Measurements from ENCODE around the gene CDK5RAP2.
"Not testable (repeated sequence)": the region's sequence is repeated elsewhere in the genome, so short reads cannot be mapped to it uniquely, and the experiment has no call there.

CDK5RAP2 gene

DNA sequence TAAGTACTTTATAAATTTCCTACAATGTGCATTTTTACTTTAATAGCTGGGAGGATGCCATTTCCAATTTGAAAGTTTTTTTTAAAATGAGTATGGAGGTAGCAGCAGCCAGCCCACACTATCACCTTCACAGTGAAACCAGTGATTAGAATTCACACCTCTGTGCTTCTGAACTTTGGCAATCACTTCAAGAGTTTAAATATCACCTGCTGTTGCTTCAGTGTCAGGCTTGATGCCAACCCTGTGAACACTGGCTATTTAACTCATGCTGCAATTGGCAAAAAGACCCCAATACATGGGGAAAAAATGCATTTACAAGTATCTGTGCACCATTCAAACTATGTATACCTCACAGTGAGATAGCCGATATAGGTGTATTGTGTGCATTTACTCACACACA, 57.4 kb downstream of the CDK5RAP2 start:
- H3K27ac ChIP-seq (ENCODE audit: low read depth in 2 of 2, low read length in 2 of 2): no peak overlapping the region
- H3K4me1 ChIP-seq (ENCODE audit: control insufficient read depth in 2 of 2, insufficient read depth in 2 of 2, low read length in 2 of 2): no peaks in the 10 kb centered on the region
- H3K9me3 ChIP-seq (ENCODE audit: control insufficient read depth in 2 of 2, low read length in 2 of 2): no peaks in the 10 kb centered on the region
- H3K4me3 ChIP-seq (ENCODE audit: low read length in 2 of 2): no peak overlapping the region
- no peaks in the 10 kb centered on the region for H3K27me3 ChIP-seq (ENCODE audit: control insufficient read depth in 2 of 2, insufficient read depth in 2 of 2, low read length in 2 of 2)
- no peak overlapping the region for H3K9ac ChIP-seq (ENCODE audit: low read depth in 1 of 2, low read length in 2 of 2)
- peaks cover 40 to 42% of the 10 kb centered on the region in 2 donors for H3K36me3 ChIP-seq (ENCODE audit: control insufficient read depth in 2 of 2, insufficient read depth in 2 of 2, low read length in 2 of 2)

DNA sequence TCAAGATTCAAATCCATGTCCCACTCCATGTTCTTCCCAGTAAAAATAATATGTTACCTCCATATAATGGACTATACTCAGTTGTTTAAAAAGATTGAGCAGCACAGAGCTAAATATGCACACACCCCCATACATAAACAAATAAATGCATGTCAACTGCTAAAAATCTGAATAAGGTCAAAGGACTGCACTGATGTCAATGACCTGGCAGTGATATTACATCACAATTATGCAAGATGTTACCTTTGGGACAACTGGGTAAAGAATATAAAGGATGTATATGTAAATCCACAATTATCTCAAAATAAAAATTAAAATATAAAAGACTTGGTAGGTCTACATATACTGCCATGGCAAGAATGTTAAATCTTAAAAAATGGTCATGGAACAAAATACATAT, 57.9 kb downstream of the CDK5RAP2 start:
- no peak overlapping the region for H3K27ac ChIP-seq (ENCODE audit: low read depth in 2 of 2, low read length in 2 of 2)
- no peak overlapping the region for H3K4me3 ChIP-seq (ENCODE audit: low read length in 2 of 2)
- H3K4me1 ChIP-seq (ENCODE audit: control insufficient read depth in 2 of 2, insufficient read depth in 2 of 2, low read length in 2 of 2): no peaks in the 10 kb centered on the region
- H3K36me3 ChIP-seq (ENCODE audit: control insufficient read depth in 2 of 2, insufficient read depth in 2 of 2, low read length in 2 of 2): peaks cover 38 to 43% of the 10 kb centered on the region in 2 donors
- no peaks in the 10 kb centered on the region for H3K27me3 ChIP-seq (ENCODE audit: control insufficient read depth in 2 of 2, insufficient read depth in 2 of 2, low read length in 2 of 2)
- H3K9me3 ChIP-seq (ENCODE audit: control insufficient read depth in 2 of 2, low read length in 2 of 2): no peaks in the 10 kb centered on the region
- H3K9ac ChIP-seq (ENCODE audit: low read depth in 1 of 2, low read length in 2 of 2): no peak overlapping the region

DNA sequence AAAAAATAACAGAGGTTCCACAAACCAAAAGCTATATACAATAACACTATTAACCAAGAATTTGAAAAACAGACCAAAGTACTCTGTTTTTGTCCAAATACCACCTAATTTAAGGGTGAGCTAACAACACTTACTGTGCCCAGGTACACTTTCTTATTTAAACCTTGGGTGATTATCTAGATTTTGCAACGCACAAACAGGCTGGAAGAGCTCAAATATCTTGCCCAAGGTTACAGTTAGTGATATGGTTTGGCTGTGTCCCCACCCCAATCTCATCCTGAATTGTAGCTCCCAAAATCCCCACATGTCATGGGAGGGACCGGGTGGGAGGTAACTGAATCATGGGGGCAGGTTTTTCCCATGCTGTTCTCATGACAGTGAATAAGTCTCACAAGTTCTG, 58.9 kb downstream of the CDK5RAP2 start:
- peaks cover 37 to 40% of the 10 kb centered on the region in 2 donors for H3K36me3 ChIP-seq (ENCODE audit: control insufficient read depth in 2 of 2, insufficient read depth in 2 of 2, low read length in 2 of 2)

DNA sequence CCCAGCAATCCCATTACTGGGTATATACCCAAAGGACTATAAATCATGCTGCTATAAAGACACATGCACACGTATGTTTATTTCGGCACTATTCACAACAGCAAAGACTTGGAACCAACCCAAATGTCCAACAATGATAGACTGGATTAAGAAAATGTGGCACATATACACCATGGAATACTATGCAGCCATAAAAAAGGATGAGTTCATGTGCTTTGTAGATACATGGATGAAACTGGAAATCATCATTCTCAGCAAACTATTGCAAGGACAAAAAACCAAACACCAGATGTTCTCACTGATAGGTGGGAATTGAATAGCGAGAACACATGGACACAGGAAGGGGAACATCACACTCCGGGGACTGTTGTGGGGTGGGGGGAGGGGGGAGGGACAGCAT, 64.0 kb downstream of the CDK5RAP2 start:
- peaks cover 21 to 44% of the 10 kb centered on the region in 2 donors for H3K36me3 ChIP-seq (ENCODE audit: control insufficient read depth in 2 of 2, insufficient read depth in 2 of 2, low read length in 2 of 2)
- H3K9me3 ChIP-seq (ENCODE audit: control insufficient read depth in 2 of 2, low read length in 2 of 2); H3K27me3 ChIP-seq (ENCODE audit: control insufficient read depth in 2 of 2, insufficient read depth in 2 of 2, low read length in 2 of 2); H3K27ac ChIP-seq (ENCODE audit: low read depth in 2 of 2, low read length in 2 of 2); H3K9ac ChIP-seq (ENCODE audit: low read depth in 1 of 2, low read length in 2 of 2); H3K4me1 ChIP-seq (ENCODE audit: control insufficient read depth in 2 of 2, insufficient read depth in 2 of 2, low read length in 2 of 2); H3K4me3 ChIP-seq (ENCODE audit: low read length in 2 of 2): not testable (repeated sequence)

More for the DNA sequence above, 58.9 kb downstream of the CDK5RAP2 start:
- H3K4me1 ChIP-seq (ENCODE audit: control insufficient read depth in 2 of 2, insufficient read depth in 2 of 2, low read length in 2 of 2): no peaks in the 10 kb centered on the region
- no peaks in the 10 kb centered on the region for H3K27me3 ChIP-seq (ENCODE audit: control insufficient read depth in 2 of 2, insufficient read depth in 2 of 2, low read length in 2 of 2)
- no peaks in the 10 kb centered on the region for H3K9me3 ChIP-seq (ENCODE audit: control insufficient read depth in 2 of 2, low read length in 2 of 2)
- no peak overlapping the region for H3K27ac ChIP-seq (ENCODE audit: low read depth in 2 of 2, low read length in 2 of 2)
- H3K4me3 ChIP-seq (ENCODE audit: low read length in 2 of 2): no peak overlapping the region
- no peak overlapping the region for H3K9ac ChIP-seq (ENCODE audit: low read depth in 1 of 2, low read length in 2 of 2)

DNA sequence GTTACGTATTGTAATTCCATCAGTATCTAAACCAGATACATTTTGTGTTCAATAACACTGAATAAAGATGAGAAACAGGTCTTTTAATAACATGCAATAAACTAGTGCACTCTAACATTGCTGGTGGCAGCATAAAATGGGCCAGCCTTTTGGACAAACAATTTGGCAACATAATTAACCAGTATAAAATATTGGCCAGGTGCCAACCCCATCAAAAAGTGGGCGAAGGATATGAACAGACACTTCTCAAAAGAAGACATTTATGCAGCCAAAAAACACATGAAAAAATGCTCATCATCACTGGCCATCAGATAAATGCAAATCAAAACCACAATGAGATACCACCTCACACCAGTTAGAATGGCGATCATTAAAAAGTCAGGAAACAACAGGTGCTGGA, 64.5 kb downstream of the CDK5RAP2 start:
- H3K27me3 ChIP-seq (ENCODE audit: control insufficient read depth in 2 of 2, insufficient read depth in 2 of 2, low read length in 2 of 2); H3K9ac ChIP-seq (ENCODE audit: low read depth in 1 of 2, low read length in 2 of 2); H3K4me3 ChIP-seq (ENCODE audit: low read length in 2 of 2); H3K27ac ChIP-seq (ENCODE audit: low read depth in 2 of 2, low read length in 2 of 2); H3K9me3 ChIP-seq (ENCODE audit: control insufficient read depth in 2 of 2, low read length in 2 of 2); H3K4me1 ChIP-seq (ENCODE audit: control insufficient read depth in 2 of 2, insufficient read depth in 2 of 2, low read length in 2 of 2): not testable (repeated sequence)
- peaks cover 21 to 48% of the 10 kb centered on the region in 2 donors for H3K36me3 ChIP-seq (ENCODE audit: control insufficient read depth in 2 of 2, insufficient read depth in 2 of 2, low read length in 2 of 2)

DNA sequence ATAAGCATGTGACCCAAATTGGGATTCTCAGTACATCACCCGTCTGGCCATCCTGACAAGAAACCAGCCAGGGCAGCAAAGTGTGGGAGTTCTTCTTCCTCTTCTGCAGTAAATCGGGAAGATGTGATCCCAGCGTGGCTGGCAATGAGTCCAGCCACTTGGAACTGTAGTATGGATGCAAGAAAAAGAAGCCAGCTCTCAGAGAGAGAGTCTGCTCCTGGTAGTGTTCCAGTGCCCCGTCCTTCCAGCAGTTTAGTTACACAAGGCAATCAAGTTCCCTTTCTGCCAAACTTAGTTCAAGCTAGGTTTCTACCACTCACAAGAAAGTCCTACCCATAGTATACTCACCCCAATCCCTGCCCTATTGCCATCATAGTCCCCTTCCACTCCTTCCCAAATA, 65.6 kb downstream of the CDK5RAP2 start:
- Histone ChIP-seq H3K9me3 (ENCODE audit: control insufficient read depth in 2 of 2, low read length in 2 of 2) (no peaks in the 10 kb centered on the region), H3K27ac (ENCODE audit: low read depth in 2 of 2, low read length in 2 of 2) (no peak overlapping the region), H3K4me1 (ENCODE audit: control insufficient read depth in 2 of 2, insufficient read depth in 2 of 2, low read length in 2 of 2) (no peaks in the 10 kb centered on the region), H3K27me3 (ENCODE audit: control insufficient read depth in 2 of 2, insufficient read depth in 2 of 2, low read length in 2 of 2) (no peaks in the 10 kb centered on the region), H3K9ac (ENCODE audit: low read depth in 1 of 2, low read length in 2 of 2) (no peak overlapping the region), H3K36me3 (ENCODE audit: control insufficient read depth in 2 of 2, insufficient read depth in 2 of 2, low read length in 2 of 2) (peaks cover 21 to 48% of the 10 kb centered on the region in 2 donors), H3K4me3 (ENCODE audit: low read length in 2 of 2) (no peak overlapping the region)

DNA sequence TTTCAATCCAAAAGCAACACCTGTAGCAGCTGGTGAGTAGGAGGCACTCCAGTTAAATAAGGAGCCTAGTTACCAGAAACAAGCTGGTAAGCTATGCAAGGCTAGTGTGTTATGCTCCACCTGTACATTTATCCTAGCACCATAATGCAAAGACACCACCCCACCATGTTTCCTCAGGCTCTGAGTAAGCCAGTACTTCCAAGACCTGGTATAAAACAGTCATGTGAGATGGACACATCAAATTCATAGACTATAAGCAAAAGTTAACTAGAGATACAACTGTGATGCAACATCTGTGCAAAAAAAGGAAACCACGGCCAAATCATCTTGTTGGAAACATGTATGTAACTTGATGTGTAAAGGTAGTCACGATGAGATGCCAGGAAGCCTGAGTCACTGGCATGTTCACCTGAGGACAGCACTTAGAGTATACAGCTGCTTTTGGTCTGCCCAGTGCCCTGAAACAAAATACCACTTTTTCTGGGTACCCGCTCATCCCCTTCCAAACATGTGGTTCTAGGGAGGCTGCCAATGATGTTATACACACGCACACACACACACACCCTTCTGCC, 66.1 kb downstream of the CDK5RAP2 start:
- Histone ChIP-seq H3K4me3 (ENCODE audit: low read length in 2 of 2) (no peak overlapping the region), H3K4me1 (ENCODE audit: control insufficient read depth in 2 of 2, insufficient read depth in 2 of 2, low read length in 2 of 2) (no peaks in the 10 kb centered on the region), H3K9me3 (ENCODE audit: control insufficient read depth in 2 of 2, low read length in 2 of 2) (no peaks in the 10 kb centered on the region), H3K9ac (ENCODE audit: low read depth in 1 of 2, low read length in 2 of 2) (no peak overlapping the region), H3K27ac (ENCODE audit: low read depth in 2 of 2, low read length in 2 of 2) (no peak overlapping the region), H3K36me3 (ENCODE audit: control insufficient read depth in 2 of 2, insufficient read depth in 2 of 2, low read length in 2 of 2) (peaks cover 21 to 53% of the 10 kb centered on the region in 2 donors), H3K27me3 (ENCODE audit: control insufficient read depth in 2 of 2, insufficient read depth in 2 of 2, low read length in 2 of 2) (no peaks in the 10 kb centered on the region)

DNA sequence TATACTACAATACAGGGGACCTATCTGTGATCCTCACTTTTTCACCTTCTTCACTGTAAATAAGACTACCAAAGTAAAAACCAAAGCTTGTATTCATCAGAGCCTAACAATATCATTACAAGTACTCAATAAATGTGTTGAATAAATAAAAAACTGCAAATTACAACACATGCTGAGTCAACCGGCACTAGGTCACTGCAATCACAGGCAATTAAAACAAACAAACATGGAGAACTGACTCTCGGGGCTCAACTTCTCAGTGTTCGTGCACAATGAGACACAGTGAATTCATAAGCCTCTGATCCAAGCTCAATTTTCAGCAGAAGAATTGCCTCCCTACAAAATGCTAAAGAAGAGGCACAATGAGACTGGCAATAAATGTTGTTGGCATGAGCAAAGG, 69.2 kb downstream of the CDK5RAP2 start:
- Histone ChIP-seq H3K9me3 (ENCODE audit: control insufficient read depth in 2 of 2, low read length in 2 of 2) (peaks cover 0 to 2% of the 10 kb centered on the region in 2 donors), H3K27ac (ENCODE audit: low read depth in 2 of 2, low read length in 2 of 2) (no peak overlapping the region), H3K4me1 (ENCODE audit: control insufficient read depth in 2 of 2, insufficient read depth in 2 of 2, low read length in 2 of 2) (no peaks in the 10 kb centered on the region), H3K4me3 (ENCODE audit: low read length in 2 of 2) (no peak overlapping the region), H3K36me3 (ENCODE audit: control insufficient read depth in 2 of 2, insufficient read depth in 2 of 2, low read length in 2 of 2) (peaks cover 10 to 50% of the 10 kb centered on the region in 2 donors), H3K27me3 (ENCODE audit: control insufficient read depth in 2 of 2, insufficient read depth in 2 of 2, low read length in 2 of 2) (no peaks in the 10 kb centered on the region), H3K9ac (ENCODE audit: low read depth in 1 of 2, low read length in 2 of 2) (no peak overlapping the region)

DNA sequence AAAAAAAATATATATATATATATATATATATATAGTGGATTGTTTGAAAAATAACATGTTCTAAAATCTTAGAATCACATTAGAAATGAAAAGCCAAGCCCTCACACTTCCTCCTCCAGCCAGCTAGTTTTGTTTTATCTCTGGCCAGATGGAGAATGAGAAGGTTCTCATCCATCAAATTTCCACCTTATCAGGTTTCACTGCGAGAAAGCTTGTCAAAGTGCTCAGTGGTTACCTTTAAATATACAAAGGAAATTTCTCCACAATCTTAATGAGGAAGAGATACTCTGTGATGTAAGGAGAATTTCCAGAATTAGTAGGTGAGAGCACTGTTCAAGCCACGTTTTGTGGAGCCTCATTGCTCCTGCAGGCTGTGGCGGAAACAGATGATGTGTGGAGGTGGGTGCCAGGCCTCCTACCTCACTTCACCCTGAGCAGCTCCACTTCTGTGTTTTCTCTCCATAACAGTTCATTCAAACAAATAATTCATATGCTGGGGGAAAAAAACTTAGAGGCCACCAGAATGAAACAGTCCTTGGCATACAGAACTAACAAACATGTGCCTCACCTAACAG, 71.9 kb downstream of the CDK5RAP2 start:
- Histone ChIP-seq H3K9ac (ENCODE audit: low read depth in 1 of 2, low read length in 2 of 2) (no peak overlapping the region), H3K4me1 (ENCODE audit: control insufficient read depth in 2 of 2, insufficient read depth in 2 of 2, low read length in 2 of 2) (no peaks in the 10 kb centered on the region), H3K27ac (ENCODE audit: low read depth in 2 of 2, low read length in 2 of 2) (no peak overlapping the region), H3K27me3 (ENCODE audit: control insufficient read depth in 2 of 2, insufficient read depth in 2 of 2, low read length in 2 of 2) (no peaks in the 10 kb centered on the region), H3K36me3 (ENCODE audit: control insufficient read depth in 2 of 2, insufficient read depth in 2 of 2, low read length in 2 of 2) (peaks cover 15 to 40% of the 10 kb centered on the region in 2 donors), H3K4me3 (ENCODE audit: low read length in 2 of 2) (no peak overlapping the region), H3K9me3 (ENCODE audit: control insufficient read depth in 2 of 2, low read length in 2 of 2) (peaks cover 0 to 2% of the 10 kb centered on the region in 2 donors)

DNA sequence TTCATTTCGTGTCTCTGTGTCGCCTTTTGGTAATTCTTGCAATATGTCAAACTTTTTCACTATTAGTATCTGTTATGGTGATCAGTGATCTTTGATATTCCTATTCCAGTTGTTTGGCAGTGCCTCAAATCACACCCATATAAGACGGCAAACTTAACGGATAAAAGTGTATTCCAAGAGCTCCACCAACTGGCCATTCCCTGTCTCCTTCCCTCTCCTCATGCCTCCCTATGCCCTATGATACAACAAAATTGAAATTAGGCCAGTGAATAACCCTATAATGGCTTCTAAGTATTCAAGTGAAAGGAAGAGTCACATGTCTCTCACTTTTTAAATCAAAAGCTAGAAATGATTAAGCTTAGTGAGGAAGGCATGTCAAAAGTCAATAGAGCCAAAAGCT, 74.8 kb downstream of the CDK5RAP2 start:
- no peaks in the 10 kb centered on the region for H3K4me1 ChIP-seq (ENCODE audit: control insufficient read depth in 2 of 2, insufficient read depth in 2 of 2, low read length in 2 of 2)
- H3K27ac ChIP-seq (ENCODE audit: low read depth in 2 of 2, low read length in 2 of 2): no peak overlapping the region
- H3K9me3 ChIP-seq (ENCODE audit: control insufficient read depth in 2 of 2, low read length in 2 of 2): peaks cover 0 to 2% of the 10 kb centered on the region in 2 donors
- no peak overlapping the region for H3K9ac ChIP-seq (ENCODE audit: low read depth in 1 of 2, low read length in 2 of 2)
- peaks cover 13 to 32% of the 10 kb centered on the region in 2 donors for H3K36me3 ChIP-seq (ENCODE audit: control insufficient read depth in 2 of 2, insufficient read depth in 2 of 2, low read length in 2 of 2)
- H3K4me3 ChIP-seq (ENCODE audit: low read length in 2 of 2): no peak overlapping the region
- H3K27me3 ChIP-seq (ENCODE audit: control insufficient read depth in 2 of 2, insufficient read depth in 2 of 2, low read length in 2 of 2): no peaks in the 10 kb centered on the region

Data from mucosa of rectum (tissue), 2 donors.